ENCODE data around the gene APBB1. TPM values are rescaled to one million over a fixed set of nuclear protein-coding genes. Genes with fewer than 3 reads are reported as not detected.

Gene APBB1
- total RNA-seq, 1 donor, result 35.4 TPM

DNA sequence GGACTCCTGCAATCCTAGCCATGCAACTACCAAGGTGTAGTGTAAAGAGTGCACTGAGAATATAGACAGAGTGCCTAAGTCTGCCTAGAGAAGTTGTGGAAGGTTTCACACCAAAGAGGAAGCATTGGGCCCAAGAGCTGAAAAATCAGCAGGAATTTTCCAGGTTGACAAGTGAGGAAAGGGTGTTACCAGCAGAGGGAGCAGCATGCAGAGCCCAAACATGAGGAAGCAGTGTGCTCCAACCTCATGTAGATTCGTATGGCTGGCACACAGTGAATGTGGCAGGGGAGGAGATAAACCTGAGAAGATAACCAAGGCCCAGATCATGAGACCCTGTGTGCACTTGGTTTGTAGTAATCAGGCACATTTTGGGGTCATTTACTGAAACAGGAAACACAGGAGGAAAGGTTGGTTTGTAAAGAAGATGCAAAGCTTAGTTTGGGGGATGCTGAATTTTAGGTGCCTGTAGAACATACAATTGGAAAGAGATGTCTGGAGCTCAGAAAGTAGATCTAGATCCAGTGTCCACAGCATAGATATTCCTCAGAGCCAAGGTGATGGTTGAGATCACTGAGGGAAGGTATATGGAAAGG is 20.2 kb upstream of the APBB1 start:
- TF ChIP-seq, protein P1, sequence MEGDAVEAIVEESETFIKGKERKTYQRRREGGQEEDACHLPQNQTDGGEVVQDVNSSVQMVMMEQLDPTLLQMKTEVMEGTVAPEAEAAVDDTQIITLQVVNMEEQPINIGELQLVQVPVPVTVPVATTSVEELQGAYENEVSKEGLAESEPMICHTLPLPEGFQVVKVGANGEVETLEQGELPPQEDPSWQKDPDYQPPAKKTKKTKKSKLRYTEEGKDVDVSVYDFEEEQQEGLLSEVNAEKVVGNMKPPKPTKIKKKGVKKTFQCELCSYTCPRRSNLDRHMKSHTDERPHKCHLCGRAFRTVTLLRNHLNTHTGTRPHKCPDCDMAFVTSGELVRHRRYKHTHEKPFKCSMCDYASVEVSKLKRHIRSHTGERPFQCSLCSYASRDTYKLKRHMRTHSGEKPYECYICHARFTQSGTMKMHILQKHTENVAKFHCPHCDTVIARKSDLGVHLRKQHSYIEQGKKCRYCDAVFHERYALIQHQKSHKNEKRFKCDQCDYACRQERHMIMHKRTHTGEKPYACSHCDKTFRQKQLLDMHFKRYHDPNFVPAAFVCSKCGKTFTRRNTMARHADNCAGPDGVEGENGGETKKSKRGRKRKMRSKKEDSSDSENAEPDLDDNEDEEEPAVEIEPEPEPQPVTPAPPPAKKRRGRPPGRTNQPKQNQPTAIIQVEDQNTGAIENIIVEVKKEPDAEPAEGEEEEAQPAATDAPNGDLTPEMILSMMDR (IDR thresholded peaks at IDR 0.05; ENCODE audit: insufficient read depth, low read depth, low read length), result peak; percentile 87
- DNase-seq (ENCODE audit: low read depth), result peak; percentile 69
- no peak overlapping the region for H3K4me3 ChIP-seq (ENCODE audit: low read depth, low read length)

DNA sequence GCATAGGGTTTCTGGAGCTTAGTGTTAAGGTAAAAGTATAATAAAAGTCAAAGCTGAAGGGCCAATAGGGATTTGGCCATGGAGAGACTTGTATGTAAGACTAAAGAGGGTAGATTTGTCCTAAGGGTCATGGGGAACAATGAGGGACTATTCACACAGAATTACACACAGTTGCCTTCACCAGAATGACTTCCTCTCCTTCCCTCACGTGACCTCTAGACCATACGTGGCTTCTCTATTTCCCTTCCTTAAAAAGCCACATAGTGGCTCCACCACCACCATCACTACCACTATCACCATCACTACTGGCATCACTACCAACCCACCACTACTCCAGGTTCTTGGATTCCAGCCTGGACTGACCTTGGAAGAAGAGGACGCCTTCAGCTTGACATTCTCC is 19.1 kb upstream of the APBB1 start:
- TF ChIP-seq, protein P1 (IDR thresholded peaks at IDR 0.05; ENCODE audit: insufficient read depth, low read depth, low read length), result no peak
- no peak for DNase-seq (ENCODE audit: low read depth)
- no peak overlapping the region for H3K4me3 ChIP-seq (ENCODE audit: low read depth, low read length)

DNA sequence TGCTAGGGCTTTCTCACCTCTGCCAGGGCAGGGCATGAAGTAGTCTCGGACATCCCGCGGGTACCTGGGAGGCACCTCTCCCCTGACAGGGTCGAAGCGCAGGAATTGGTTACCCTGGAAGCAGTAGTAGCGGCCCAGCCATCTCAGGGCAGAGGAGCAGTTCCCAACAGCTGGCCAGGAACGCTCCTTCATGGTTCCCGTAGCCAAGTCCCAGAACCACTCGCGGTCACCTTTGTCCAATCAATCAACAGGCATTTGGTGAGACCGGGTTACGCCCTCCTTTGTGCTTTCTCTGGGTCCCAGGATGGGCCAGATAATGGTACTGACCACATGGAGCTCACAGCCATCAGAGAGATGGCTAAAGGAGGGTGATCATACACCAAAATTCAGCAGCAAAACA is 18.5 kb upstream of the APBB1 start:
- no peak for DNase-seq (ENCODE audit: low read depth)
- H3K4me3 ChIP-seq (ENCODE audit: low read depth, low read length), result no peak overlapping the region
- TF ChIP-seq, protein P1 (IDR thresholded peaks at IDR 0.05; ENCODE audit: insufficient read depth, low read depth, low read length), result no peak

DNA sequence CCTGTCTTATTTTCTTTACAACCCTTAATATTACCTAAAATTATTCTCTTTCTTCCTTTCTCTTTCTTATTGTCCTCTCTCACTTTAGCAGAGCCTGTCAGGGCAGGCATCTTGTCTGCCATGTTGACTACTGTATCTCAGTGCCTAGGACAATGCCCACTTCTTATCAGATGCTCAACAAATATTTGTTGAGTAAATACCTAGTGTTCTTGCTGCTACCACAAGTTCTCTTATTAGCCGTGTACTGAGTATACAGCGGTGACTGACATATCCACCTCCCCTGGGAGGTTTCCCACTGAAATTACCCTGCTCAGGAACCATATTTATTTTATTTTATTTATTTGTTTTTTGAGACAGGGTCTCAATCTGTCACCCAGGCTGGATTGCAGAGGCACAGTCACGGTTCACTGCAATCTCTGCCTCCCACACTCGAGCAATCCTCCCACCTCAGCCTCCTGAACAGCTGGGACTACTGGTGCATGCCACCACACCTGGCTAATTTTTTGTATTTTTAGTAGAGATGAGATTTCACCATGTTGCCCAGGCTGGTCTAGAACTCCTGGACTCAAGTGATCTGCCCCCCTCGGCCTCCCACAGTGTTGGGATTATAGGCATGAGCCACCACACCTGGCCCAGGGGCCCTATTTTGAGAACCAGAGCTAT is 15.2 kb upstream of the APBB1 start:
- DNase-seq (ENCODE audit: low read depth), result no peak
- H3K4me3 ChIP-seq (ENCODE audit: low read depth, low read length), result no peak overlapping the region
- TF ChIP-seq, protein P1 (IDR thresholded peaks at IDR 0.05; ENCODE audit: insufficient read depth, low read depth, low read length), result no peak

DNA sequence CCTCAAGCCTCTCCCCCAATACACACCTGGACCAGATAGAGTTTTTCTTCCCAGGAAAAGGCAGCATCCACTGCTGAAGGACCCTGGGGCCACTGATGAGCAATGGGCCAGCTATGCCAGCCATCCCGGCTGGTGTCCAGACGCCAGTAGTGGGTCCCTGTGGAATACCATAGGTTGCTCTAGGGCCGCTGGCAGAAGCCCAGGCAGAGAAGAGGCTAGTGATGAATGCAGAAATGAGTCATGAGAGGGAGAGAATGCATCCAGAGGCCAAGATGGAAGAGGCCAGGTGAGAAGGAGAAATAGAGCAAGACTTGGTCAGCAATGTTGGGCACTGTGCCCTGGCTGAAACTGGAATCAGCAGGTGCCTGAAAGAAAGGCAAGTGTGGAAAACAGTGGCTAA is 13.0 kb upstream of the APBB1 start:
- no peak overlapping the region for H3K4me3 ChIP-seq (ENCODE audit: low read depth, low read length)
- DNase-seq (ENCODE audit: low read depth), result no peak
- TF ChIP-seq, protein P1 (IDR thresholded peaks at IDR 0.05; ENCODE audit: insufficient read depth, low read depth, low read length), result no peak

DNA sequence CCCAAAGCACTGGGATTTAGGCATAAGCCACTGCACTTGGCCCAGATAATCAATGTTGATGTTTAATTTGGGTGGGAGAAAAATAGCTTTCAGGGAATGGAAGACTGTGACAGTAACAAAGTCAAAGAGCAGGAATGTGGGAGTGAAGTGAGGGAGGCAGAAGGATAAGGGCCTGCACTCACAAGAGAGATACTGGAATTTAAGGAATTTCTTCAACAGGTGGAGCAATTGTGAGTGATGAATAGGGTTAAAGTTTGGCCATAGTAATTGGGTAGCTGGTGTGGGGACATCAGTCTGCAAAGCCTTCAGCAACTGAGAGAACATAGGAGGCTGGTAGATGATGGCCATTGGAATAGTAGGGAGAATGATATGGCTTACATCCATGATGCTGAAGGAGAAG is 8.6 kb upstream of the APBB1 start:
- no peak for DNase-seq (ENCODE audit: low read depth)
- no peak overlapping the region for H3K4me3 ChIP-seq (ENCODE audit: low read depth, low read length)
- TF ChIP-seq, protein P1 (IDR thresholded peaks at IDR 0.05; ENCODE audit: insufficient read depth, low read depth, low read length), result no peak
